ENCODE measurements around the gene CACNB1.
"Not testable (repeated sequence)": the region's sequence is repeated elsewhere in the genome, so short reads cannot be mapped to it uniquely, and the experiment has no call there.

Gene CACNB1

GRCh38 chr17:39177256-39177655, 20.2 kb downstream of the CACNB1 start:
- no peak for DNase-seq (ENCODE audit: low read depth in 1 of 2, low spot score in 1 of 2)

DNA sequence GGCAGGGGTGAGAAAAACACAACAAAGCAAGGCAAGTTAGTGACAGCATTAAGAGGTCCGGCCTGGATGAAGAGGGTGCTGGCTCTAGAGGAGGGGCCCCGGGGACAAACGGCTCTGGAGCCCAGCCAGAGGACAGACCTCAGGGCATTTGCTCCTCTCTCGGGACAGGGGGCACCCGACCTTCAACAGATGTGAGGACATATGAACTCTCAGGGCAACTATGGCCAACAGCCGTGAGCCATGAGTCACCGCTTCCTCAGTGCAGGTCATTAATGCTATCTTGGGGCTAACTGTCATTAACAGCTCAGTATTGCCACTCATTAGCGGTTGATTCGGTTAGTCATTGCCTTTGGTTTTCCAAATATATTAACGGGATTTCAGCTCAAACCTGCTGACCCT, 21.8 kb downstream of the CACNB1 start:
- no peak for DNase-seq (ENCODE audit: low read depth in 1 of 2, low spot score in 1 of 2)

GRCh38 chr17:39174920-39175694, 22.4 kb downstream of the CACNB1 start:
- DNase-seq (ENCODE audit: low read depth in 1 of 2, low spot score in 1 of 2), result peak; percentile 56 to 58

DNA sequence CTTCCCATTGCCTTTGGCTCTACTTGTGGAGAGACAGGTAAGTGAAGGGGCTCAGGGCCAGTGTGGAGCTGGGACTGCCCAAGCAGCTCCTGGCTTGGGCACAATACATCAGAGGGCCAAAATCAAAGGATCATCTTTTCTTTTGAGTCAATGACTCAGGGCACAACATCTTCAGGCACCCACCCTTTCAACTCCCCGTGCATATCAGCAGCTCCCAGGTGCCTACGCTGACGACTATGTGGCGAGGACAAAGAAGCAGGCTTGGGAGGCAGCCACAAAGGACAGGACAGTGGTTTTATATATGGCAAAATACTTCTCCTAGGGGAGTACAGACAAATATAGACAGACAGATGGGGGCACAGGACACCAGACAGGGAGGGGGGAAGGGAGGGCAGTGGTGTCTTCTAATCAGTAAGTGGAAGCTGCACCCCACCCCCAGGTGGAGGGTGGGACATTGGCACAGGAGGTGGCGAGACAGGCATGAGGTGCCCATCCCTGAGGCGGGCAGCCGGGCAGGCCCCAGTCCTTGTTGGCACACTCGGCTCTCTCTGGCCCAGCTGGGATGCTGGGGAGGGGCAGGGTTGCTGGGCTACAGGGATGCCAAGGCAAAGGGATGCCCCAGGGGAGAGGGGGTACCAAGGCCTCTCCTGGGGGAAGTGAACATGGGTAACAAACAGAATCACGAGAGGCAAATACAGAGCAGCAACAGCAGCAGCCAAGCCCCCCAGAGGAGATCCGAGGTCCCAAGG, 23.8 kb downstream of the CACNB1 start:
- DNase-seq (ENCODE audit: low read depth in 1 of 2, low spot score in 1 of 2), result no peak

DNA sequence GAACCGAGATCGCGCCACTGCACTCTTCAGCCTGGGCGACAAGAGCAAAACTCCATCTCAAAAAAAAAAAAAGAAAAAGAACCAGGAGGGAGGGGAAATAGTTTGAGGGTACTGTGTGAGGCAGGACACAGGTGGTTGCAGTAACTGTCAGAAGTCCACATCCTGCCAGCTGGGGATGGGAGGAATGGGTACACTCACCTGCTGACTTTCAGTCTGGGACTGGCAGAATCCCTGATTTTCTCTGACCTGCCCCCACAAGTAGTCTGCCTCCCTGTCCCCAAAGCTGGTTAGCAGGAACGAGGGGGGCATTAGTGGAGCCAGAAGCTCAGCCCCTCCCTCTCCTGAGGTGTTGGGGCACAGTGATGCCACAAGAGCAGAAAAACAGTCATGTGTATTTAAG, 24.4 kb downstream of the CACNB1 start:
- no peak for DNase-seq (ENCODE audit: low read depth in 1 of 2, low spot score in 1 of 2)

DNA sequence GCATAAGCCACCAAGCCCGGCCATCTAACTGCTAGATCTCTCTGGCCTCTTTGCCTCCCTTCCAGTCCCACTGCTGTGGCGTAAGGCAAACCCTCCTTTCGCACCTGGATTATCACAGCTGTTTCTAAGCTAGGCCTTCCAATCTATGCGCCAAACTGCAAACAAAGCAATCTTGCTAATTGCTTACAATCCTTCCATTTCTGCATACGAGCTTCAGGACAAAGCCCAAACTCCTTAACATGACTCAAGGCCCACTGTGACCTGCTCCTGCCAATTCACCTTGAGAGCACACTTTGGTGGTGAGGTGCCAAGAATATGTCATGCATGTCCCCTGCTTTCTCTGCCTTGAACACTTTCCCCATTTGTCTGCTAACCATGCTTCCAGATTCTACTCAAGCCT, 25.5 kb downstream of the CACNB1 start:
- no peak for DNase-seq (ENCODE audit: low read depth in 1 of 2, low spot score in 1 of 2)

GRCh38 chr17:39170558-39170957, 26.9 kb downstream of the CACNB1 start:
- no peak for DNase-seq (ENCODE audit: low read depth in 1 of 2, low spot score in 1 of 2)

GRCh38 chr17:39170109-39170508, 27.4 kb downstream of the CACNB1 start:
- no peak for DNase-seq (ENCODE audit: low read depth in 1 of 2, low spot score in 1 of 2)

DNA sequence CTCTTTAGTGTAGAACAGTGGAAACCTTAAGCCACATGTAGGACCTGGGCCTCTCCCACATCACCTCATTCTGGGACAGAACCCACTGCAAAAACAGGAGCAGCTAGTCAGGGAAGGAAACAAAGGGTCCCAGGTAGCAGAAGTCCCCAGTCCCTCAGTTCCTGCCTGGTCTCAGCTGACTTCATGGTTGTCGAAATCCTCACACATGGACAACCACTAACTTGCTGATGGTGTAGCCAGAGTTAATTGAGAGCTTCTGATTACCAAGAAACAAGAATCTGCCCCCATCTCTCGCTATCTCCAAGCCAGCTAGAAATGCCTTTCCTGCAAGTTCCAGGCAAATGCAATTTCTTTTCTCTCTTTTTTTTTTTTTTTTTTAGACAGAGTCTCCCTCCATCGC, 28.0 kb downstream of the CACNB1 start:
- DNase-seq (ENCODE audit: low read depth in 1 of 2, low spot score in 1 of 2), result no peak

GRCh38 chr17:39169101-39169500, 28.4 kb downstream of the CACNB1 start:
- DNase-seq (ENCODE audit: low read depth in 1 of 2, low spot score in 1 of 2), result no peak

- not testable (repeated sequence) for DNase-seq (ENCODE audit: low read depth in 1 of 2, low spot score in 1 of 2)
These were observed 29.0 kb downstream of the CACNB1 start for GRCh38 chr17:39168503-39168902.

DNA sequence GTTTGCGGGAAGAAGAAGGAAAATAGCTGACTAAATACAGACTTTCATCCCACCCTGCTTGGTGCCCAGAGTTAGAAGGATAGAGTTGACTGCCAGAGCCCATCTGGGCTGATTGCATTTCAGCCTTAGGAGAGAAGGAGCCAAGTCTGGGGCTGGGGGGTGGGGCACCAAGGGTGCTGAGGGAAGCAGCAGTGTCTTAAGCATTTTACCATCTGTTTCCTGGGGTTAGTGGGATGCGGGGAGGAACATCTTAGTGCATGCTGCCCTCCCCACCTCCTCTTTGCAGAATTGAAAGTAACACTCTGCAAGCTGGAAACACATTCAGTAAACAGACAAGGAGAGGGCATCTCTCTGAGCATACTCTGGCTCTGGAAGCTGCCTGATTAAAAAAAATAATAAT, 30.0 kb downstream of the CACNB1 start:
- DNase-seq (ENCODE audit: low read depth in 1 of 2, low spot score in 1 of 2), result no peak

GRCh38 chr17:39166437-39167335, 30.8 kb downstream of the CACNB1 start:
- no peak for DNase-seq (ENCODE audit: low read depth in 1 of 2, low spot score in 1 of 2)

DNA sequence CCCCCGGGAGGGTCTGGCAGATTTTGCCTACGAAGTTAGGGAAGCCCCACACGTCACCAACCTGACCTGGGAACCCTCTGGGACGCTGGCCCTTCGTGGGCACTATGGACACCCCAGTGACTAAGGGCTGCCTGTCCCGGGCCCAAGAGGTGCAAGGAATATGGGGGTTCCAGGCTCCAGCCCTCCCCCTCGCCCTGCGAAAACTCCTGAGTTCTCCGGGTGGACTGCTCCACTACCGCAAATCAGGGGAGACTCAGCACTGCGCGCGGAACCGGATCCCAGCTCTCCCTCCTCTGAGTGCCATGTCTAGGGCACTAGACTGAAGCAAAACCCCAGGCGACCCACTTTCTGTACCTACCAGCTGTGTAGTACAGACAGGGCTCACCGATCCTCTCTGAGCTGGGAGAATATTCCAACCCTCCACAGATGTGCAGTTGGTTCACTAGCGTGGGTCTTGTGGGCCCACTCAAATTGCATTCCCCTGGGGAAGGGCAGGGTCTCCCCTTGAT, 31.6 kb downstream of the CACNB1 start, which contains the start of gene ARL5C:
TSS of gene ARL5C (minus strand) at position 321 of the 509 bp plus-strand sequence. CDS start 401 bp downstream, outside the sequence.
- no peak for DNase-seq (ENCODE audit: low read depth in 1 of 2, low spot score in 1 of 2)

DNA sequence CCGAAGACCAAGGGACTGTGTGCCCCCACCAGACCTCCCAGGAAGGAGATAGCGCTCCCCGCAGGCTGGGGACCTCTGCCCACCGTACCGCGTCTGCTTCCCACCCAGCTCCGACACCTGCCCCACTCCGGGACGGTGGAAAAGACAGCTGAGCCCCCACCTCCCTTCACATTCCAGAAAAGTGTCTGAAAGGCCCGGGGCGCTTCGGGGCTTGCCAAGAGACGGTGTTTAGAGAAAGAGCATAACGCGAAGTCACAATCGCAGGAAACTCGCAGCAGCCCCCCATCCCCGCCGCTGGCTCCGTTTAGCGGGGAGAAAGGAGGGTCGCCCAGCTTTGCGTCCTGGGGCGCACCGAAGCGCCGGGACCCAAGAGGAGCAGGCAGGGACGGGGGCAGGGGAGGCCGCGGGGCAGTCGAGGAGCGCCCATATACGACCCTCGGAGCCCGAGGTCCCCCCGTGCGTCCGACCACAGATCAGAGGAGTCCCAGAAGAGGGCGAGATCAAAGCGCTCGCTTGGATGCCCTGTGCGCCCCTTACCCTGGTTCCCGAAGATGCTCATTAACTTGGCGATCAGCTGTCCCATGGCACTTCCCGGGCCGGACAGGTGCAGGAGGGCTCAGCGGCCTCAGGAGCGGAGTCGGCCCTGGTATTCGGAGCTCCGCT, 32.2 kb downstream of the CACNB1 start:
- DNase-seq (ENCODE audit: low read depth in 1 of 2, low spot score in 1 of 2), result no peak

- DNase-seq (ENCODE audit: low read depth in 1 of 2, low spot score in 1 of 2), result peak; percentile 39 to 51
These were observed 32.8 kb downstream of the CACNB1 start for GRCh38 chr17:39164675-39165143.

DNA sequence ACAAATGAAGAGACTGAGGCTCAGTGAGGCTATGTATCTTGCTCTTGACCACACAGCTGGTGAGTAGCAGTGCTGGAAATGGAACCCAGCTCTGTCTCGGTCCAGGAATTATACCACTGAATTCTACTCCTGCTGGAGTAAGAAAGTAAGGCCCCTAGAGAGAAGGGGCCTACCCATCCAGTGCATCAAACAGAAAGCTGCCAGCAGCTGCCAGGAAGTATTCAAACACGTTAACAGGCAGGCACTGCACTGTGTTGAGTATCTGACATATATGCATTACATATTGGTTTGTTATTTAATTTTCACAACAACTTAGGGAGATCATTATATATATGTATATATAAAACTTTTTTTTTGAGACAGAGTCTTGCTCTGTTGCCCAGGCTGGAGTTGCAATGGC, 35.5 kb downstream of the CACNB1 start:
- DNase-seq (ENCODE audit: low read depth in 1 of 2, low spot score in 1 of 2), result no peak

DNA sequence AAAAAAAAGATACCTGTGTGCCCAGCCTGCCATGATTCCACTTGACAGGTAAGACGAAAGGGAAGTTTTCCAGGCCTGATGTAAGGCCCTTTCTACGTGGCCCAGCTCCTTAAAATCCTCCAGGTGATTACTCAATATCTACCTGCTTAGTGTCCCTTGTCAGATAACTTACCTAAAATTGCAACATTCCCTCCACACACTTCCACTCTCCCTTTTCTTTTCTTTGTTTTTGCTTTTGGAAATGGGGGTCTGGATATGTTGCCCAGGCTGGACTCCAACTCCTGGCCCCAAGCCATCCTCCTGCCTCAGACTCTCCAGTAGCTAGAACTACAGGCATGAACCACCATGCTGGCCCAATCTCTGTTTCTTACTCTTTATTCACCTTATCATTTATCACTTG, 38.8 kb downstream of the CACNB1 start:
- no peak for DNase-seq (ENCODE audit: low read depth in 1 of 2, low spot score in 1 of 2)

- no peak for DNase-seq (ENCODE audit: low read depth in 1 of 2, low spot score in 1 of 2)
These were observed 41.0 kb downstream of the CACNB1 start for GRCh38 chr17:39156491-39156890.

GRCh38 chr17:39155654-39156053, 41.8 kb downstream of the CACNB1 start:
- no peak for DNase-seq (ENCODE audit: low read depth in 1 of 2, low spot score in 1 of 2)

Measured in stimulated activated CD4-positive, alpha-beta T cell treated with anti-CD3 and anti-CD28 coated beads, Interleukin-15, amount 100 ng/mL, for 1 hour (primary cell).